C4-2B (cell line): ENCODE measurements around the gene NUP155.

Source experiments
- H3K27ac ChIP-seq: fragments of 450-650 bp; 2 replicates; pipeline ENCODE4 v1.5.1; 2017
- ZFX ChIP-seq: fragments of 450-650 bp; IDR thresholded peaks from 2 replicates; pipeline ENCODE4 v1.6.1; 2017
- TF ChIP-seq, protein P1 (sequence below): fragments of 450-650 bp; conservative IDR thresholded peaks from 2 replicates; pipeline ENCODE4 v1.5.1; 2017; ENCODE audit warnings: mild to moderate bottlenecking

NUP155 gene

DNA sequence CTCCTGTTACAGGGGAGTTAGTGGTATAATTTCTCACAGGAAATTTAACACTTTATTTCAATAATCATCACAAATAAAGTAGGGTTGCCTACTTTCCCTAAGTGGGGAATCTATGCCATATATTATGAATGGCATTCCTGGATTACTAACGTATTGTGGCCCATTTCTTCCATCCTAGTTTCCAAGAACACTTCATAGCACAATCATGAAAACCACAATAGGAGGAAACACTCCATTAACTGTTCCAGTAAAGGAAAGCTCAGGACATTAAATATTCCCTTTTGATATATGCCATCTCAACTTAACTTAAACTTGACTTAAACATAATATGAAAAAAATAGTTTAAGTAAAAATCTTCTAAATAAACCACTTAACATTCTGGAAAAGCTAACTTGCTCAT is 123.9 kb downstream of the NUP155 start:
- no peak overlapping the region for H3K27ac ChIP-seq
- no peak for TF ChIP-seq ZFX
- TF ChIP-seq, protein P1, sequence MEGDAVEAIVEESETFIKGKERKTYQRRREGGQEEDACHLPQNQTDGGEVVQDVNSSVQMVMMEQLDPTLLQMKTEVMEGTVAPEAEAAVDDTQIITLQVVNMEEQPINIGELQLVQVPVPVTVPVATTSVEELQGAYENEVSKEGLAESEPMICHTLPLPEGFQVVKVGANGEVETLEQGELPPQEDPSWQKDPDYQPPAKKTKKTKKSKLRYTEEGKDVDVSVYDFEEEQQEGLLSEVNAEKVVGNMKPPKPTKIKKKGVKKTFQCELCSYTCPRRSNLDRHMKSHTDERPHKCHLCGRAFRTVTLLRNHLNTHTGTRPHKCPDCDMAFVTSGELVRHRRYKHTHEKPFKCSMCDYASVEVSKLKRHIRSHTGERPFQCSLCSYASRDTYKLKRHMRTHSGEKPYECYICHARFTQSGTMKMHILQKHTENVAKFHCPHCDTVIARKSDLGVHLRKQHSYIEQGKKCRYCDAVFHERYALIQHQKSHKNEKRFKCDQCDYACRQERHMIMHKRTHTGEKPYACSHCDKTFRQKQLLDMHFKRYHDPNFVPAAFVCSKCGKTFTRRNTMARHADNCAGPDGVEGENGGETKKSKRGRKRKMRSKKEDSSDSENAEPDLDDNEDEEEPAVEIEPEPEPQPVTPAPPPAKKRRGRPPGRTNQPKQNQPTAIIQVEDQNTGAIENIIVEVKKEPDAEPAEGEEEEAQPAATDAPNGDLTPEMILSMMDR = no peak
